Measurements from ENCODE around the gene BTBD19.

The BTBD19 gene

GRCh38 chr1:44842486-44842861 is 34.2 kb downstream of the BTBD19 start:
- peak overlapping the region; percentile 55 for H3K9ac ChIP-seq (ENCODE audit: low read depth, low read length)

GRCh38 chr1:44842862-44843655 is 34.7 kb downstream of the BTBD19 start, which contains the start of gene PTCH2:
Gene PTCH2, minus strand, starts transcription at chr1:44843253. Its CDS starts 321 bp downstream, at chr1:44842932.
- peak within 1 kb of the TSS; percentile 67 for H2AFZ ChIP-seq (ENCODE audit: low read depth, low read length)
- peak within 1 kb of the TSS; percentile 55 for H3K9ac ChIP-seq (ENCODE audit: low read depth, low read length)
- no peaks in the 10 kb centered on the region for H3K9me3 ChIP-seq (ENCODE audit: insufficient read depth, low read length, severe bottlenecking)
- TF ChIP-seq, protein P1, sequence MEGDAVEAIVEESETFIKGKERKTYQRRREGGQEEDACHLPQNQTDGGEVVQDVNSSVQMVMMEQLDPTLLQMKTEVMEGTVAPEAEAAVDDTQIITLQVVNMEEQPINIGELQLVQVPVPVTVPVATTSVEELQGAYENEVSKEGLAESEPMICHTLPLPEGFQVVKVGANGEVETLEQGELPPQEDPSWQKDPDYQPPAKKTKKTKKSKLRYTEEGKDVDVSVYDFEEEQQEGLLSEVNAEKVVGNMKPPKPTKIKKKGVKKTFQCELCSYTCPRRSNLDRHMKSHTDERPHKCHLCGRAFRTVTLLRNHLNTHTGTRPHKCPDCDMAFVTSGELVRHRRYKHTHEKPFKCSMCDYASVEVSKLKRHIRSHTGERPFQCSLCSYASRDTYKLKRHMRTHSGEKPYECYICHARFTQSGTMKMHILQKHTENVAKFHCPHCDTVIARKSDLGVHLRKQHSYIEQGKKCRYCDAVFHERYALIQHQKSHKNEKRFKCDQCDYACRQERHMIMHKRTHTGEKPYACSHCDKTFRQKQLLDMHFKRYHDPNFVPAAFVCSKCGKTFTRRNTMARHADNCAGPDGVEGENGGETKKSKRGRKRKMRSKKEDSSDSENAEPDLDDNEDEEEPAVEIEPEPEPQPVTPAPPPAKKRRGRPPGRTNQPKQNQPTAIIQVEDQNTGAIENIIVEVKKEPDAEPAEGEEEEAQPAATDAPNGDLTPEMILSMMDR (IDR thresholded peaks at IDR 0.05; ENCODE audit: borderline replicate concordance, extremely low read depth, low read length, poor library complexity, severe bottlenecking) = no peak
- TF ChIP-seq EZH2 (IDR thresholded peaks at IDR 0.05; ENCODE audit: borderline replicate concordance, low read depth, low read length, severe bottlenecking) = no peak
- H3K27me3 ChIP-seq (ENCODE audit: insufficient read depth, low read length, poor library complexity) = peaks cover 6% of the 10 kb centered on the region
- H4K20me1 ChIP-seq (ENCODE audit: insufficient read depth, low read length) = 0 out of 2 replicates have a peak, but pooled peaks cover 2% of the 10 kb centered on the region
- peaks cover 14% of the 10 kb centered on the region for H3K4me1 ChIP-seq (ENCODE audit: insufficient read depth, low read length)
- ATAC-seq (ENCODE audit: insufficient read depth, low read depth) (peak; percentile 98), DNase-seq (peak; percentile 87)
- no peaks in the 10 kb centered on the region for H3K79me2 ChIP-seq (ENCODE audit: insufficient read depth, low read length)
- H3K4me2 ChIP-seq (ENCODE audit: insufficient read depth, low read length) = peak within 1 kb of the TSS; percentile 86
- H3K27ac ChIP-seq (ENCODE audit: low read length) = no peak within 1 kb of the TSS
- peak within 1 kb of the TSS; percentile 16 to 51; a peak in 3 of 4 replicates for H3K4me3 ChIP-seq (ENCODE audit: low read depth in 1 of 2, low read length in 2 of 2)
- H3K36me3 ChIP-seq (ENCODE audit: insufficient read depth, low read length) = no peaks in the 10 kb centered on the region

More at GRCh38 chr1:44842486-44842861, 34.2 kb downstream of the BTBD19 start:
- TF ChIP-seq EZH2 (IDR thresholded peaks at IDR 0.05; ENCODE audit: borderline replicate concordance, low read depth, low read length, severe bottlenecking) = no peak
- TF ChIP-seq, protein P1 (IDR thresholded peaks at IDR 0.05; ENCODE audit: borderline replicate concordance, extremely low read depth, low read length, poor library complexity, severe bottlenecking) = no peak
- Histone ChIP-seq H3K36me3 (ENCODE audit: insufficient read depth, low read length) (no peaks in the 10 kb centered on the region), H2AFZ (ENCODE audit: low read depth, low read length) (peak overlapping the region; percentile 67), H3K9me3 (ENCODE audit: insufficient read depth, low read length, severe bottlenecking) (no peaks in the 10 kb centered on the region), H3K4me3 (ENCODE audit: low read depth in 1 of 2, low read length in 2 of 2) (peak overlapping the region; percentile 16 to 51; a peak in 3 of 4 replicates), H4K20me1 (ENCODE audit: insufficient read depth, low read length) (0 out of 2 replicates have a peak, but pooled peaks cover 2% of the 10 kb centered on the region), H3K4me2 (ENCODE audit: insufficient read depth, low read length) (peak overlapping the region; percentile 86), H3K27me3 (ENCODE audit: insufficient read depth, low read length, poor library complexity) (peaks cover 6% of the 10 kb centered on the region), H3K27ac (ENCODE audit: low read length) (no peak overlapping the region), H3K79me2 (ENCODE audit: insufficient read depth, low read length) (no peaks in the 10 kb centered on the region), H3K4me1 (ENCODE audit: insufficient read depth, low read length) (peaks cover 14% of the 10 kb centered on the region)
- no peak; the same call in 2 of the 3 replicates for ATAC-seq (ENCODE audit: insufficient read depth, low read depth)
- no peak for DNase-seq

- DNase-seq = no peak
- Histone ChIP-seq H3K9ac (ENCODE audit: low read depth, low read length) (no peak overlapping the region), H2AFZ (ENCODE audit: low read depth, low read length) (no peak overlapping the region), H3K4me2 (ENCODE audit: insufficient read depth, low read length) (no peak overlapping the region), H3K4me3 (ENCODE audit: low read depth in 1 of 2, low read length in 2 of 2) (no peak overlapping the region), H3K9me3 (ENCODE audit: insufficient read depth, low read length, severe bottlenecking) (no peaks in the 10 kb centered on the region), H3K36me3 (ENCODE audit: insufficient read depth, low read length) (peaks cover 4% of the 10 kb centered on the region; the same call in 1 of the 2 replicates), H3K4me1 (ENCODE audit: insufficient read depth, low read length) (peaks cover 14% of the 10 kb centered on the region), H4K20me1 (ENCODE audit: insufficient read depth, low read length) (0 out of 2 replicates have a peak, but pooled peaks cover under 1% of the 10 kb centered on the region), H3K27me3 (ENCODE audit: insufficient read depth, low read length, poor library complexity) (peaks cover 6% of the 10 kb centered on the region), H3K79me2 (ENCODE audit: insufficient read depth, low read length) (no peaks in the 10 kb centered on the region), H3K27ac (ENCODE audit: low read length) (no peak overlapping the region)
- TF ChIP-seq, protein P1 (IDR thresholded peaks at IDR 0.05; ENCODE audit: borderline replicate concordance, extremely low read depth, low read length, poor library complexity, severe bottlenecking) = no peak
- no peak for TF ChIP-seq EZH2 (IDR thresholded peaks at IDR 0.05; ENCODE audit: borderline replicate concordance, low read depth, low read length, severe bottlenecking)
- no peak for ATAC-seq (ENCODE audit: insufficient read depth, low read depth)
These were observed 38.7 kb downstream of the BTBD19 start for GRCh38 chr1:44846985-44847384.
